ENCODE results near the gene GH1.

Gene GH1

GRCh38 chr17:63939884-63940283 lies 21.2 kb upstream of the GH1 start:
- DNase-seq (ENCODE audit: low spot score), result no peak
- no peak for TF ChIP-seq CTCF (IDR thresholded peaks at IDR 0.05; ENCODE audit: extremely low read depth, insufficient read depth, missing control alignments)
- in situ Hi-C loops (cut with MboI; ENCODE audit: low pct_unique_long_range_greater_than_20kb, low sequenced_read_pairs, unreplicated experiment), result no loop called here

- in situ Hi-C loops (cut with MboI; ENCODE audit: low pct_unique_long_range_greater_than_20kb, low sequenced_read_pairs, unreplicated experiment), result no loop called here
- DNase-seq (ENCODE audit: low spot score), result no peak
- no peak for TF ChIP-seq CTCF (IDR thresholded peaks at IDR 0.05; ENCODE audit: extremely low read depth, insufficient read depth, missing control alignments)
These were observed 20.8 kb upstream of the GH1 start for GRCh38 chr17:63939401-63939800.

- in situ Hi-C loops (cut with MboI; ENCODE audit: low pct_unique_long_range_greater_than_20kb, low sequenced_read_pairs, unreplicated experiment), result no loop called here
- no peak for TF ChIP-seq CTCF (IDR thresholded peaks at IDR 0.05; ENCODE audit: extremely low read depth, insufficient read depth, missing control alignments)
- no peak for DNase-seq (ENCODE audit: low spot score)
These were observed 19.3 kb upstream of the GH1 start for GRCh38 chr17:63937920-63938319.

GRCh38 chr17:63937319-63937718 lies 18.7 kb upstream of the GH1 start:
- no peak for TF ChIP-seq CTCF (IDR thresholded peaks at IDR 0.05; ENCODE audit: extremely low read depth, insufficient read depth, missing control alignments)
- in situ Hi-C loops (cut with MboI; ENCODE audit: low pct_unique_long_range_greater_than_20kb, low sequenced_read_pairs, unreplicated experiment), result no loop called here
- no peak for DNase-seq (ENCODE audit: low spot score)

GRCh38 chr17:63934183-63935112 lies 15.8 kb upstream of the GH1 start:
- in situ Hi-C loops (cut with MboI; ENCODE audit: low pct_unique_long_range_greater_than_20kb, low sequenced_read_pairs, unreplicated experiment), result no loop called here
- DNase-seq (ENCODE audit: low spot score), result no peak
- no peak for TF ChIP-seq CTCF (IDR thresholded peaks at IDR 0.05; ENCODE audit: extremely low read depth, insufficient read depth, missing control alignments)

GRCh38 chr17:63933598-63933997 lies 15.0 kb upstream of the GH1 start:
- no peak for TF ChIP-seq CTCF (IDR thresholded peaks at IDR 0.05; ENCODE audit: extremely low read depth, insufficient read depth, missing control alignments)
- no peak for DNase-seq (ENCODE audit: low spot score)
- in situ Hi-C loops (cut with MboI; ENCODE audit: low pct_unique_long_range_greater_than_20kb, low sequenced_read_pairs, unreplicated experiment), result no loop called here

Measured in GM13977 (cell line).